Sigmoid colon (tissue), 7 donors: Measurements from ENCODE around the gene KCNJ6. TPM values are rescaled to one million over a fixed set of nuclear protein-coding genes. Genes with fewer than 3 reads are reported as not detected.

Source experiments
- DNase-seq: peaks from one replicate; pipeline ENCODE4 v3.0.0-alpha.2; 2019
- H3K27ac ChIP-seq, 4 donors: fragments of 200-600 bp; sonication (generic); one replicate each; pipeline ENCODE4 v1.5.1; 2016 to 2019; ENCODE audit warnings: mild to moderate bottlenecking in 1 of 4
- H3K27me3 ChIP-seq, 3 donors: fragments of 200-600 bp; sonication (generic); one replicate each; pipeline ENCODE4 v1.5.1; 2019; ENCODE audit warnings: mild to moderate bottlenecking in 1 of 3
- H3K36me3 ChIP-seq, 4 donors: fragments of 200-600 bp; sonication (generic); one replicate each; pipeline ENCODE4 v1.5.1; 2016 to 2019
- H3K4me1 ChIP-seq, 4 donors: fragments of 200-600 bp; sonication (generic); one replicate each; pipeline ENCODE4 v1.5.1; 2017 to 2019
- H3K4me3 ChIP-seq, 4 donors: fragments of 200-600 bp; sonication (generic); one replicate each; pipeline ENCODE4 v1.5.1; 2017 to 2019; ENCODE audit warnings: mild to moderate bottlenecking in 2 of 4, moderate library complexity in 1 of 4
- H3K9me3 ChIP-seq, 4 donors: fragments of 200-600 bp in 3 of 4; sonication (generic) in 3 of 4; one replicate each; pipeline versions ENCODE4 v1.5.1 to v1.6.1; 2013 to 2019
- EP300 ChIP-seq, 4 donors: sonication (generic); formaldehyde crosslinking; IDR thresholded peaks; one replicate each; pipeline ENCODE4 v1.6.1; 2017; ENCODE audit warnings: antibody characterized with exemption in 4 of 4
- POLR2A ChIP-seq, 2 donors: fragments of 450-650 bp; IDR thresholded peaks; one replicate each; pipeline ENCODE4 v1.6.1; 2016; ENCODE audit warnings: antibody characterized with exemption in 2 of 2, mild to moderate bottlenecking in 2 of 2, moderate library complexity in 2 of 2
- POLR2AphosphoS5 ChIP-seq, 4 donors: sonication (generic); formaldehyde crosslinking; IDR thresholded peaks; one replicate each; pipeline ENCODE4 v1.6.1; 2017; ENCODE audit warnings: antibody characterized with exemption in 4 of 4
- WGBS, 2 donors: extraction: QIAGEN DNeasy Blood & Tissue Kit; methylation state at CpG; one replicate each; pipeline ENCODE4 v1.1.7; 2013; 5-methylcytosine and 5-hydroxymethylcytosine counted together
- intact Hi-C: fragments of 100-400 bp; cut with DNase I; formaldehyde crosslinking; loops from one replicate; pipeline ENCODE4 v1.15.1; 2023
- polyA plus RNA-seq, 3 donors: library from polyadenylated mRNA; stranded (reverse); fragments of 200-250 nt; gene quantifications; one replicate each; pipeline ENCODE4 v1.2.3, GENCODE V29; 2013
- total RNA-seq, 4 donors: library from RNA; depleted of rRNA; stranded (reverse); fragments of >200 nt; gene quantifications; one replicate each; pipeline ENCODE4 v1.1.0, GENCODE V29; 2016
- TF ChIP-seq, protein P1 (sequence below), 4 experiments: fragments of 450-650 bp in 3 of 4; fragments of 200-600 bp in 1 of 4; IDR thresholded peaks; one replicate each; pipeline ENCODE4 v1.5.1; 2016 to 2019; ENCODE audit warnings: antibody characterized with exemption in 4 of 4, mild to moderate bottlenecking in 3 of 4, moderate library complexity in 2 of 4
- donor health status: healthy with polysubstance abuse.
- donor health status: Bipolar disorder and iron deficiency.
- donor health status: healthy.

KCNJ6 gene
- total and polyA plus RNA-seq, 7 donors: under 0.01 to 0.04 (median under 0.01) TPM; not detected in 2

DNA sequence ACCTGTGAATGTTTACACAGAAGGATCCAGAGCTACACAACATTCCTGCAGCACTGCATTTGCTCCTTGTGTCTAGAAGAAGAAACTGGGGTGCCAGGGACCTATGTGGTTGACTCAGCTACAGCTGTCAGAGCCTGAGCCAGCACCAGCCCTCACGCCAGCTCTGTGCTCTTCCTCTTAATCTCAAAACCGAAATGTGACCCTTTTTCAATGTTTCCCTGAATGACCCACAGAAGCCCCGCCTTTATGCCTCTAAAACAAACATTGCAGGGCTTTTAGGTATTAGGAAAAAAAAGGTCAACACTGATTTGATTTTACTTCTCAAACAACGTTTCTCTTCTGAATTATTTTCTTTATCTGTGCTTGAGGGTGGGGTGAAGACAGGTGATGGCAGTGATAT is 289.2 kb downstream of the KCNJ6 start:
- no peaks in the 10 kb centered on the region for H3K36me3 ChIP-seq
- no peaks in the 10 kb centered on the region for H3K27me3 ChIP-seq
- peaks cover 0 to 5% (median 0%) of the 10 kb centered on the region in 4 donors for H3K4me1 ChIP-seq
- no peak overlapping the region for H3K27ac ChIP-seq
- H3K4me3 ChIP-seq: no peak overlapping the region
- TF ChIP-seq, protein P1, sequence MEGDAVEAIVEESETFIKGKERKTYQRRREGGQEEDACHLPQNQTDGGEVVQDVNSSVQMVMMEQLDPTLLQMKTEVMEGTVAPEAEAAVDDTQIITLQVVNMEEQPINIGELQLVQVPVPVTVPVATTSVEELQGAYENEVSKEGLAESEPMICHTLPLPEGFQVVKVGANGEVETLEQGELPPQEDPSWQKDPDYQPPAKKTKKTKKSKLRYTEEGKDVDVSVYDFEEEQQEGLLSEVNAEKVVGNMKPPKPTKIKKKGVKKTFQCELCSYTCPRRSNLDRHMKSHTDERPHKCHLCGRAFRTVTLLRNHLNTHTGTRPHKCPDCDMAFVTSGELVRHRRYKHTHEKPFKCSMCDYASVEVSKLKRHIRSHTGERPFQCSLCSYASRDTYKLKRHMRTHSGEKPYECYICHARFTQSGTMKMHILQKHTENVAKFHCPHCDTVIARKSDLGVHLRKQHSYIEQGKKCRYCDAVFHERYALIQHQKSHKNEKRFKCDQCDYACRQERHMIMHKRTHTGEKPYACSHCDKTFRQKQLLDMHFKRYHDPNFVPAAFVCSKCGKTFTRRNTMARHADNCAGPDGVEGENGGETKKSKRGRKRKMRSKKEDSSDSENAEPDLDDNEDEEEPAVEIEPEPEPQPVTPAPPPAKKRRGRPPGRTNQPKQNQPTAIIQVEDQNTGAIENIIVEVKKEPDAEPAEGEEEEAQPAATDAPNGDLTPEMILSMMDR (IDR thresholded peaks at IDR 0.05): no peak
- TF ChIP-seq POLR2A (IDR thresholded peaks at IDR 0.05) (no peak), POLR2AphosphoS5 (IDR thresholded peaks at IDR 0.05) (no peak), EP300 (IDR thresholded peaks at IDR 0.05) (no peak)
- no peak for DNase-seq
- H3K9me3 ChIP-seq: no peaks in the 10 kb centered on the region
- intact Hi-C loops: no loop called here
- WGBS, 2 donors: 13 to 61% methylated on average over 4 of the region's 4 CpGs

DNA sequence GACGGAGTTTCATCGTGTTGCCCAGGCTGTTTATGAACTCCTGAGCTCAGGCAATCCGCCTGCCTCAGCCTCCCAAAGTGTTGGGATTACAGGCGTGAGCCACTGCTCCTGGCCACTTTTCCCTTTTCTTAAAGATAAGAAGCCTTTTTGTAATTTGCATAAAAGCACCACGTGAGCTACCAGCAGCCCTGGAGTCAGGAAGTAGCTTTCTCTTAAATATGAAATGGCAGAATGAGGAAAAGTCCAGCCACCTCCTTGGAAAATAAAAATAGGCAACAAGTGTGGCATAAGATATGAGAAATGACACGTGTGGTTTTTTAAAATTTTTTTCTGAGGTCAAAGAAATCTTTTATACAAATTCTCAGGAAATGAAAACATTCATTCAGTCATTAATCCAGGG is 289.9 kb downstream of the KCNJ6 start:
- DNase-seq: no peak
- 79 to 83% methylated on average over 6 of the region's 6 CpGs for WGBS, 2 donors
- no peak overlapping the region for H3K27ac ChIP-seq

DNA sequence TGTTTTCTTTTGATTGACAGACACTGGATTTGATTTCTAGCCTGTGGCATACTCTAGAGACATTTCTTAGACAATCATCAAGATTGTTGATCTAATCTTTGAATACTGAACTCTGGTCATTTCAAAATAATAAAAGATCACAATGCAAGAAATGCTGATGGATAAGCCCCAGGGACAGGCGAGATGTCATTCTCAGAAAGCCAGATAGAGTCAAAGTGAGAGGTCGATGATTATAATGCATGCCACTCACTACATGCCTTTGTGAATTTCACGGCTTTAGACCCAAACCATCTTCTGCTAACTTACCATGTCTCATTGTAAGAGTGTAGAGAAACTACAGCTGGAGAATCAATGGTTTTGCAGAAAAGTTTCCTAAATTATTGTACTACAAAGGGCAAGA is 292.6 kb downstream of the KCNJ6 start:
- H3K27me3 ChIP-seq: no peaks in the 10 kb centered on the region

More for the DNA sequence above, 289.9 kb downstream of the KCNJ6 start:
- Histone ChIP-seq H3K36me3 (no peaks in the 10 kb centered on the region), H3K4me1 (no peaks in the 10 kb centered on the region), H3K27me3 (no peaks in the 10 kb centered on the region), H3K4me3 (no peak overlapping the region), H3K9me3 (no peaks in the 10 kb centered on the region)
- TF ChIP-seq, protein P1 (IDR thresholded peaks at IDR 0.05): no peak
- no peak for TF ChIP-seq EP300 (IDR thresholded peaks at IDR 0.05)
- no peak for TF ChIP-seq POLR2AphosphoS5 (IDR thresholded peaks at IDR 0.05)
- TF ChIP-seq POLR2A (IDR thresholded peaks at IDR 0.05): no peak
- intact Hi-C loops: no loop called here

DNA sequence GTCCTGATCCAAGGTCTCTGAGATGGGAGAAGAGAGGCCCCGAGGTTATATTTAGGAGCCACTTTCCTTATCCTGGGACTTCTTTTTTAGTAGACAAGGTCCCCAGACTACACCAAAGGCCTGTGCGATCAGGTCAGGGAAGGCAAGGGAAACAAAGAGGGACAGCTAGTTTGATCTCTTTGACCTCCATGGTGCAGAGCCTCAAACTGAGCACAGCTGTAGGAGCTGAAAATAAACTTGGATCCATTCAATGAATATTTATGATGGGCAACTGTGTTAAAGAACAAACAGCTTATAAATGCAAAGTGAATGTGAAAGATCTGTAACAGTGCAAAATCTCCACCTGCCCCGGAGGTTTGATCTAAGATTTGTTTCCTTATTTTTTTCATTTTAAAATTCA is 293.1 kb downstream of the KCNJ6 start:
- intact Hi-C loops: no loop called here
- WGBS, 2 donors: 71 to 75% methylated on average over 3 of the region's 3 CpGs
- Histone ChIP-seq H3K27me3 (no peaks in the 10 kb centered on the region), H3K4me1 (peaks cover 0 to 4% (median 0%) of the 10 kb centered on the region in 4 donors), H3K4me3 (no peak overlapping the region), H3K27ac (no peak overlapping the region), H3K9me3 (no peaks in the 10 kb centered on the region), H3K36me3 (no peaks in the 10 kb centered on the region)
- no peak for TF ChIP-seq POLR2A (IDR thresholded peaks at IDR 0.05)
- no peak for TF ChIP-seq POLR2AphosphoS5 (IDR thresholded peaks at IDR 0.05)
- no peak for TF ChIP-seq EP300 (IDR thresholded peaks at IDR 0.05)
- TF ChIP-seq, protein P1 (IDR thresholded peaks at IDR 0.05): no peak
- DNase-seq: no peak

More for the DNA sequence above, 292.6 kb downstream of the KCNJ6 start:
- peaks cover 0 to 4% (median 0%) of the 10 kb centered on the region in 4 donors for H3K4me1 ChIP-seq
- no peak for TF ChIP-seq POLR2A (IDR thresholded peaks at IDR 0.05)
- no peak for TF ChIP-seq POLR2AphosphoS5 (IDR thresholded peaks at IDR 0.05)
- TF ChIP-seq, protein P1 (IDR thresholded peaks at IDR 0.05): no peak
- TF ChIP-seq EP300 (IDR thresholded peaks at IDR 0.05): no peak
- H3K36me3 ChIP-seq: no peaks in the 10 kb centered on the region
- no peak for DNase-seq
- no peak overlapping the region for H3K4me3 ChIP-seq
- no peak overlapping the region for H3K27ac ChIP-seq
- no peaks in the 10 kb centered on the region for H3K9me3 ChIP-seq
- intact Hi-C loops: no loop called here
- WGBS, 2 donors: 89% methylated on average over 3 of the region's 3 CpGs

DNA sequence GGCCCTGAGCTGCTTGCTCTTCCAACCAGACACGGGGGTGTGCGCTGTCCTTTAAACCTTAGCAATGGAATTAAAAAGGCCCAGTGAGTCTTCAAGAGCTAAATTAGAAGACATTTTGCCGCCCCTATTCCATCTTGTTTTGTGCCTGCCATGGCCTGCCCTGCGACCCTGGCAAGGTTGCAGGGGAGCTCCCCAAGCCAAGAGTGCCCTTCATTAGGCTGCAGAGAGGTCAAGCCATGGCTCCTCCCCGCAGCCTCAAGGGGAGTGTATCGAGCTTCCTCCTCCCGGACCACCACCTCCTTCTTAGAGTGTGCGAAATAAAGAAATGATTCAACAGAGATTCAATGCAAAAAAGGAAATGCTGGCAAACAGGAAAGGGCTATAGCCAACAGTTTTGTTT is 293.5 kb downstream of the KCNJ6 start:
- Histone ChIP-seq H3K27me3 (no peaks in the 10 kb centered on the region), H3K4me3 (no peak overlapping the region), H3K27ac (no peak overlapping the region), H3K4me1 (peaks cover 0 to 4% (median 0%) of the 10 kb centered on the region in 4 donors), H3K36me3 (no peaks in the 10 kb centered on the region), H3K9me3 (no peaks in the 10 kb centered on the region)
- no peak for DNase-seq
- intact Hi-C loops: no loop called here
- TF ChIP-seq EP300 (IDR thresholded peaks at IDR 0.05) (no peak), POLR2AphosphoS5 (IDR thresholded peaks at IDR 0.05) (no peak), POLR2A (IDR thresholded peaks at IDR 0.05) (no peak)
- TF ChIP-seq, protein P1 (IDR thresholded peaks at IDR 0.05): no peak
- WGBS, 2 donors: 91 to 92% methylated on average over 8 of the region's 8 CpGs
